SU-DHL-6 (cell line): ENCODE data around the gene HCRTR1.

ENCODE experiments used
- H2AFZ ChIP-seq: fragments of 200-600 bp; sonication (generic); 2 replicates; pipeline ENCODE4 v1.6.1; 2014; ENCODE audit warnings: low read depth, mild to moderate bottlenecking, moderate library complexity, mixed read lengths, antibody characterized with exemption, low read length; ENCODE audit not compliant: severe bottlenecking
- H3F3A ChIP-seq: fragments of 200-600 bp; shearing (Covaris generic); 2 replicates; pipeline ENCODE4 v1.6.0; 2016; ENCODE audit warnings: antibody characterized with exemption, mild to moderate bottlenecking; ENCODE audit not compliant: insufficient read depth
- H3K27ac ChIP-seq: fragments of 200-600 bp; sonication (generic); 2 replicates; pipeline ENCODE4 v1.5.1; 2016; ENCODE audit warnings: low read depth, mild to moderate bottlenecking, low read length, moderate library complexity, mixed read lengths
- H3K27me3 ChIP-seq: fragments of 200-600 bp; sonication (generic), shearing (Covaris generic); 2 replicates; pipeline ENCODE4 v1.6.0; 2014; ENCODE audit warnings: mild to moderate bottlenecking, low read length
- H3K36me3 ChIP-seq: fragments of 200-600 bp; sonication (generic); 2 replicates; pipeline ENCODE4 v1.6.1; 2014; ENCODE audit warnings: mild to moderate bottlenecking, low read length, mixed read lengths
- H3K4me2 ChIP-seq: fragments of 300-600, 200-600 bp; shearing (Covaris generic), sonication (generic); 2 replicates; pipeline ENCODE4 v1.6.0; 2014; ENCODE audit warnings: low read length, low read depth, mild to moderate bottlenecking; ENCODE audit not compliant: poor library complexity, severe bottlenecking
- H3K4me3 ChIP-seq: fragments of 200-600 bp; sonication (generic); 2 replicates; pipeline ENCODE4 v1.5.1; 2014; ENCODE audit warnings: antibody characterized with exemption, low read length, mild to moderate bottlenecking, mixed read lengths; ENCODE audit not compliant: insufficient read depth, poor library complexity, severe bottlenecking
- H3K79me2 ChIP-seq: fragments of 200-600 bp; sonication (generic); 2 replicates; pipeline ENCODE4 v1.6.1; 2014; ENCODE audit warnings: mild to moderate bottlenecking, low read length, moderate library complexity; ENCODE audit not compliant: insufficient read depth
- H3K9ac ChIP-seq: fragments of 200-600 bp; sonication (generic); 2 replicates; pipeline ENCODE4 v1.7.0; 2014; ENCODE audit warnings: mild to moderate bottlenecking, low read length
- H3K9me2 ChIP-seq: fragments of 200-600 bp; sonication (generic); replicated peaks from 2 replicates; pipeline ENCODE4 v1.6.1; 2014; ENCODE audit warnings: low read length; ENCODE audit not compliant: insufficient read depth
- H3K9me3 ChIP-seq: fragments of 200-600 bp; sonication (generic); 2 replicates; pipeline ENCODE4 v1.6.1; 2014; ENCODE audit warnings: low read length, mixed read lengths; ENCODE audit not compliant: insufficient read depth
- H4K20me1 ChIP-seq: fragments of 200-600 bp; sonication (generic); 2 replicates; pipeline ENCODE4 v1.6.1; 2014; ENCODE audit warnings: low read depth, mild to moderate bottlenecking, antibody characterized with exemption, low read length, moderate library complexity, mixed read lengths
- CTCF ChIP-seq: fragments of 200-600 bp; sonication (generic); IDR thresholded peaks from one replicate; pipeline ENCODE4 v1.5.1; 2017; ENCODE audit warnings: antibody characterized with exemption, mild to moderate bottlenecking, low read length, moderate library complexity; ENCODE audit not compliant: insufficient read depth, poor library complexity, severe bottlenecking
- EZH2phosphoT487 ChIP-seq: fragments of 200-600 bp; sonication (generic), shearing (Covaris generic); conservative IDR thresholded peaks from 2 replicates; pipeline ENCODE4 v1.6.1; 2018; ENCODE audit warnings: mild to moderate bottlenecking, antibody characterized with exemption, low read length, moderate library complexity, mixed read lengths

HCRTR1 gene

GRCh38 chr1:31615939-31616338, 1.6 kb upstream of the HCRTR1 start:
- H3K27me3 ChIP-seq = no peaks in the 10 kb centered on the region
- no peak overlapping the region for H3K4me2 ChIP-seq

GRCh38 chr1:31617916-31618746, 642 bp downstream of the HCRTR1 start:
- Histone ChIP-seq H2AFZ (no peak overlapping the region), H3K27ac (no peak overlapping the region), H3K4me2 (peak overlapping the region; percentile 47), H3K4me3 (no peak overlapping the region), H3K9me2 (no peaks in the 10 kb centered on the region), H4K20me1 (no peaks in the 10 kb centered on the region), H3K9ac (no peak overlapping the region), H3K9me3 (no peaks in the 10 kb centered on the region), H3F3A (no peaks in the 10 kb centered on the region), H3K27me3 (no peaks in the 10 kb centered on the region), H3K79me2 (no peaks in the 10 kb centered on the region), H3K36me3 (no peaks in the 10 kb centered on the region)
- no peak for TF ChIP-seq EZH2phosphoT487
- TF ChIP-seq CTCF = peak; percentile 82

More at GRCh38 chr1:31615939-31616338, 1.6 kb upstream of the HCRTR1 start:
- H3K9me2 ChIP-seq = no peaks in the 10 kb centered on the region
- H3K36me3 ChIP-seq = no peaks in the 10 kb centered on the region
- no peak overlapping the region for H3K27ac ChIP-seq
- no peaks in the 10 kb centered on the region for H3F3A ChIP-seq
- TF ChIP-seq CTCF = no peak
- H2AFZ ChIP-seq = no peak overlapping the region
- H3K9ac ChIP-seq = no peak overlapping the region
- H3K4me3 ChIP-seq = no peak overlapping the region
- no peaks in the 10 kb centered on the region for H4K20me1 ChIP-seq
- H3K9me3 ChIP-seq = no peaks in the 10 kb centered on the region
- H3K79me2 ChIP-seq = no peaks in the 10 kb centered on the region

GRCh38 chr1:31618916-31619846, 1.7 kb downstream of the HCRTR1 start:
- H2AFZ ChIP-seq = no peak overlapping the region
- no peaks in the 10 kb centered on the region for H3K9me2 ChIP-seq
- H3F3A ChIP-seq = no peaks in the 10 kb centered on the region
- H3K9me3 ChIP-seq = no peaks in the 10 kb centered on the region
- H3K9ac ChIP-seq = no peak overlapping the region
- H3K79me2 ChIP-seq = no peaks in the 10 kb centered on the region
- H3K4me3 ChIP-seq = no peak overlapping the region
- no peaks in the 10 kb centered on the region for H3K27me3 ChIP-seq
- no peak for TF ChIP-seq EZH2phosphoT487
- no peak for TF ChIP-seq CTCF
- no peak overlapping the region for H3K4me2 ChIP-seq
- H4K20me1 ChIP-seq = no peaks in the 10 kb centered on the region
- H3K27ac ChIP-seq = no peak overlapping the region
- no peaks in the 10 kb centered on the region for H3K36me3 ChIP-seq
